Endothelial cell of umbilical vein (primary cell): ENCODE data around the gene CTNNA2. TPM values are rescaled to one million over a fixed set of nuclear protein-coding genes. Genes with fewer than 3 reads are reported as not detected.

Experiments
- BruUV-seq: library from RNA; stranded (reverse); fragments of 400-500 nt; replicated peaks from 2 replicates; lab custom pipeline; 2021; lab: Mats Ljungman, UMichigan
- CTCF ChIA-PET: fragments of 300-600, 350-600 bp; sonication (Branson Sonifier 250); formaldehyde crosslinking; loops from one replicate; lab custom pipeline; 2021; ENCODE audit warnings: antibody characterized with exemption, inconsistent platforms; lab: Charles Lee
- POLR2A ChIA-PET: fragments of 300-600, 350-600 bp; sonication (Branson Sonifier 250); formaldehyde crosslinking; loops from one replicate; lab custom pipeline; 2021; ENCODE audit warnings: antibody characterized with exemption, inconsistent platforms; lab: Charles Lee
- DNase-seq: peaks from one replicate; pipeline ENCODE4 v3.0.0-alpha.2; 2011; ENCODE audit warnings: low read depth, low spot score
- FAIRE-seq: peaks from 2 replicates; lab custom pipeline; 2011; peaks lifted over from hg19 to GRCh38; lab: Jason Lieb, UNC
- H2AFZ ChIP-seq: 2 replicates; pipeline ENCODE4 v1.6.0; 2012; ENCODE audit warnings: low read depth, low read length, control low read depth, inconsistent platforms
- H3K27ac ChIP-seq: 2 replicates; pipeline ENCODE4 v1.5.1; 2011; ENCODE audit warnings: low read depth, mild to moderate bottlenecking, control low read depth, low read length, moderate library complexity; ENCODE audit not compliant: insufficient read depth
- H3K27me3 ChIP-seq, 2 experiments: 2 replicates each; pipeline versions ENCODE4 v1.6.0 to v1.6.1; 2011; ENCODE audit warnings: low read length in 2 of 2, mixed read lengths in 1 of 2; ENCODE audit not compliant: control insufficient read depth in 2 of 2, insufficient read depth in 2 of 2
- H3K36me3 ChIP-seq, 2 experiments: 2 replicates in 1 of 2; 3 replicates in 1 of 2; pipeline ENCODE4 v1.5.1; 2011; ENCODE audit warnings: low read length in 2 of 2, mild to moderate bottlenecking in 1 of 2, moderate library complexity in 1 of 2; ENCODE audit not compliant: control insufficient read depth in 2 of 2, insufficient read depth in 2 of 2; ENCODE audit errors: extremely low read depth in 1 of 2
- H3K4me1 ChIP-seq: 3 replicates; pipeline ENCODE4 v1.5.1; 2011; ENCODE audit warnings: mild to moderate bottlenecking, low read length; ENCODE audit not compliant: control insufficient read depth, insufficient read depth; ENCODE audit errors: extremely low read depth
- H3K4me2 ChIP-seq: 2 replicates; pipeline ENCODE4 v1.6.1; 2011; ENCODE audit warnings: low read length, control low read depth, mixed read lengths; ENCODE audit not compliant: insufficient read depth
- H3K4me3 ChIP-seq, 3 experiments: fragments of 200-600 bp in 1 of 3; sonication (generic), shearing (Covaris generic) in 1 of 3; replicated peaks in 1 of 3; 2 replicates each; pipeline ENCODE4 v1.5.1; 2011 to 2016; ENCODE audit warnings: control low read depth in 3 of 3, low read length in 3 of 3, mild to moderate bottlenecking in 2 of 3, inconsistent platforms in 1 of 3, low read depth in 1 of 3, moderate library complexity in 1 of 3; ENCODE audit not compliant: insufficient read depth in 1 of 3
- H3K79me2 ChIP-seq: 2 replicates; pipeline ENCODE4 v1.6.0; 2012; ENCODE audit warnings: low read length, inconsistent platforms; ENCODE audit not compliant: control insufficient read depth, insufficient read depth
- H3K9ac ChIP-seq: replicated peaks from 2 replicates; pipeline ENCODE3; 2011; ENCODE audit warnings: low read length, control low read depth; ENCODE audit not compliant: insufficient read depth; ENCODE audit errors: extremely low read depth
- H3K9me1 ChIP-seq: replicated peaks from 3 replicates; pipeline ENCODE4 v1.6.0; 2011; ENCODE audit warnings: mild to moderate bottlenecking, low read length; ENCODE audit not compliant: control insufficient read depth, insufficient read depth; ENCODE audit errors: extremely low read depth
- H3K9me3 ChIP-seq: replicated peaks from 2 replicates; pipeline ENCODE4 v1.5.1; 2012; ENCODE audit warnings: low read length, inconsistent platforms; ENCODE audit not compliant: control insufficient read depth, insufficient read depth
- H4K20me1 ChIP-seq: replicated peaks from 2 replicates; pipeline ENCODE3; 2011; ENCODE audit warnings: mild to moderate bottlenecking, low read length; ENCODE audit not compliant: control insufficient read depth, insufficient read depth; ENCODE audit errors: extremely low read depth
- EZH2 ChIP-seq: IDR thresholded peaks from 2 replicates; pipeline ENCODE4 v1.6.1; 2012; ENCODE audit warnings: borderline replicate concordance, low read depth, mild to moderate bottlenecking, moderate library complexity, low read length, inconsistent platforms; ENCODE audit not compliant: severe bottlenecking
- FOS ChIP-seq: IDR thresholded peaks from 2 replicates; pipeline ENCODE4 v1.6.1; 2011; ENCODE audit warnings: mild to moderate bottlenecking, low read length, moderate library complexity, borderline replicate concordance; ENCODE audit not compliant: insufficient read depth
- GATA2 ChIP-seq: IDR thresholded peaks from 2 replicates; pipeline ENCODE4 v1.7.0; 2011; ENCODE audit warnings: low read depth, mild to moderate bottlenecking, moderate library complexity, mixed read lengths, low read length; ENCODE audit not compliant: insufficient read length, insufficient read depth
- JUN ChIP-seq: IDR thresholded peaks from 2 replicates; pipeline ENCODE4 v1.6.1; 2011; ENCODE audit warnings: borderline replicate concordance, low read depth; ENCODE audit not compliant: insufficient read length, insufficient read depth
- MYC ChIP-seq: IDR thresholded peaks from one replicate; pipeline ENCODE4 v1.6.1; 2011; ENCODE audit warnings: mild to moderate bottlenecking, low read depth, low read length
- POLR2A ChIP-seq: IDR thresholded peaks from 2 replicates; pipeline ENCODE4 v1.6.1; 2012; ENCODE audit warnings: low read depth, mild to moderate bottlenecking, control low read depth, low read length
- POLR2AphosphoS5 ChIP-seq: IDR thresholded peaks from 2 replicates; pipeline ENCODE4 v1.6.1; 2012; ENCODE audit warnings: low read depth, mild to moderate bottlenecking, control low read depth, low read length, moderate library complexity; ENCODE audit not compliant: insufficient read depth
- dilution Hi-C: fragments of 300-500 bp; cut with MboI; formaldehyde crosslinking; loops from one replicate; pipeline ENCODE4 v1.15.0; 2019; ENCODE audit warnings: low sequenced_read_pairs; ENCODE audit not compliant: extremely low pct_ligation_motif_present
- intact Hi-C: fragments of 100-400 bp; cut with micrococcal nuclease; formaldehyde crosslinking; loops from one replicate; pipeline ENCODE4 v1.10.0; 2022
- polyA plus RNA-seq, 4 experiments: library from polyadenylated mRNA; depleted of rRNA in 3 of 4; stranded (reverse) in 3 of 4; unstranded in 1 of 4; fragments of >200 nt; gene quantifications; 2 replicates each; pipeline versions ENCODE4 v1.2.1 to v1.2.3, GENCODE V29; 2011 to 2012; ENCODE audit warnings: missing spikeins in 1 of 4
- total RNA-seq: library from RNA; stranded (reverse); gene quantifications from 2 replicates; pipeline ENCODE4 v1.2.3, GENCODE V29; 2021
- TF ChIP-seq, protein P1 (sequence below): IDR thresholded peaks from 2 replicates; pipeline ENCODE4 v1.6.1; 2011; ENCODE audit not compliant: insufficient read depth, insufficient read length
- TF ChIP-seq, protein P2 (sequence below), 2 donors: IDR thresholded peaks; 1 replicate in 1 of 2; 2 replicates in 1 of 2; pipeline ENCODE4 v1.5.1; 2011; ENCODE audit warnings: low read length in 2 of 2, mild to moderate bottlenecking in 2 of 2, moderate library complexity in 2 of 2, control low read depth in 1 of 2, inconsistent platforms in 1 of 2, low read depth in 1 of 2; ENCODE audit not compliant: insufficient read depth in 1 of 2; ENCODE audit errors: extremely low read depth in 1 of 2

CTNNA2 gene
- total and polyA plus RNA-seq, 2 donors (not counting 3 experiments of a cell fraction or from before 2014, with no cell fraction given): not detected

DNA sequence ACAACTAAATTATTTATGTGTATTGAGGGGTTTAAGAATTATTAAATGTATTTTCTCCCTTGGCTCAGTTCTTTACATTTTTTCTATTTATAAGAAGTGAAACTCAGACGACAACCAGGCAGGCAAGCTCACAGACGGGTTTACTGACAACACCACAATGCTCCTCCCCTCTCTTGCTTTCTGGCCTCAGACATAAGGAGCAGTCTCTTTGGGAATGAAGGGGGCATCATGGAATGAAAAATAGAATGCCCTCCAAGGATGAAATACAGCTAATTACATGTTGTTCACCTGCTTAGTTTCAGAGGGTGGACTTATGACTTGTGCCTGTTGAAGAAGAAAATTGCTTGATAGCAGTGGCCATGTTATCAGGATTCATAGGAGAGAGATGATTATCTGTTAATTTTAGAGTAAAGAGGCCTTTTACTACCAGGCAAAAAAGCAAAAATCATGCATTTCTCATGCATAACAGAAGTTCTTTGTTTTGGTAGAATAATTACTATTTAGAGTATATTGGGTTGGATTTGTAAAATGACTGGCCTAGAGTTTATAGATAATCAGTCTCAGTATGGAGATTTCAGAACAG is 963.8 kb downstream of the CTNNA2 start:
- no peak overlapping the region for H3K27ac ChIP-seq
- H3K9me3 ChIP-seq: no peaks in the 10 kb centered on the region
- H4K20me1 ChIP-seq: no peaks in the 10 kb centered on the region
- no peaks in the 10 kb centered on the region for H3K79me2 ChIP-seq
- dilution Hi-C loops: no loop called here
- H3K4me1 ChIP-seq: no peaks in the 10 kb centered on the region
- H3K4me2 ChIP-seq: no peak overlapping the region
- no peaks in the 10 kb centered on the region for H3K9me1 ChIP-seq
- H3K36me3 ChIP-seq: no peaks in the 10 kb centered on the region
- H3K4me3 ChIP-seq: no peak overlapping the region
- TF ChIP-seq POLR2A (no peak), GATA2 (no peak), MYC (no peak)
- no peak overlapping the region for H2AFZ ChIP-seq
- FAIRE-seq (no peak), DNase-seq (no peak)
- no peaks in the 10 kb centered on the region for H3K27me3 ChIP-seq
- POLR2A ChIA-PET: no interaction called here
- intact Hi-C loops: no loop called here
- H3K9ac ChIP-seq: no peak overlapping the region
- BruUV-seq: no TSS peak
- CTCF ChIA-PET: no interaction called here

DNA sequence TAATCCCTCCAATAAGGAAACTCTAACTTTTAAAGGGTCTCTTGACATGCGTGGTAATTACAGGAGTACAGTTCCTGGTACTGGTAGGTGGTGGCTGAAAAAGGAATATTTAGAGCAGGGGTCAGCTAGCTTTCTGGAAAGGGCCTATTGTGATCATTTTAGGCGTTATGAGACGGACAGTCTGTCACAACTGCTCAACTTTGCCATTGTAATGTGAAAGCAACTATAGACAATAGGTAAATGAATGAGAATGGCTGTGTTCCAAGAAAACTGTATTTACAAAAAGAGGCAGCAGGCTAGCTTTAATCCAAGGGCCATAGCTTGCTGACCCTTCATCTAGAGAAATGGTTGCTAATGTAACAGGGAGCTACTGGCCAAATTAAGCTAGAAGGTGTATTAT is 969.4 kb downstream of the CTNNA2 start:
- CTCF ChIA-PET: no interaction called here

More for the DNA sequence above, 969.4 kb downstream of the CTNNA2 start:
- no peaks in the 10 kb centered on the region for H3K79me2 ChIP-seq
- H3K4me2 ChIP-seq: no peak overlapping the region
- no peaks in the 10 kb centered on the region for H3K9me1 ChIP-seq
- H3K36me3 ChIP-seq: no peaks in the 10 kb centered on the region
- no peaks in the 10 kb centered on the region for H3K9me3 ChIP-seq
- no peak overlapping the region for H2AFZ ChIP-seq
- TF ChIP-seq JUN: no peak
- no peak for TF ChIP-seq GATA2
- no peak for TF ChIP-seq FOS
- TF ChIP-seq, protein P1, sequence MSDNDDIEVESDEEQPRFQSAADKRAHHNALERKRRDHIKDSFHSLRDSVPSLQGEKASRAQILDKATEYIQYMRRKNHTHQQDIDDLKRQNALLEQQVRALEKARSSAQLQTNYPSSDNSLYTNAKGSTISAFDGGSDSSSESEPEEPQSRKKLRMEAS: no peak
- no peak for TF ChIP-seq EZH2
- no peak for TF ChIP-seq MYC
- TF ChIP-seq, protein P2, sequence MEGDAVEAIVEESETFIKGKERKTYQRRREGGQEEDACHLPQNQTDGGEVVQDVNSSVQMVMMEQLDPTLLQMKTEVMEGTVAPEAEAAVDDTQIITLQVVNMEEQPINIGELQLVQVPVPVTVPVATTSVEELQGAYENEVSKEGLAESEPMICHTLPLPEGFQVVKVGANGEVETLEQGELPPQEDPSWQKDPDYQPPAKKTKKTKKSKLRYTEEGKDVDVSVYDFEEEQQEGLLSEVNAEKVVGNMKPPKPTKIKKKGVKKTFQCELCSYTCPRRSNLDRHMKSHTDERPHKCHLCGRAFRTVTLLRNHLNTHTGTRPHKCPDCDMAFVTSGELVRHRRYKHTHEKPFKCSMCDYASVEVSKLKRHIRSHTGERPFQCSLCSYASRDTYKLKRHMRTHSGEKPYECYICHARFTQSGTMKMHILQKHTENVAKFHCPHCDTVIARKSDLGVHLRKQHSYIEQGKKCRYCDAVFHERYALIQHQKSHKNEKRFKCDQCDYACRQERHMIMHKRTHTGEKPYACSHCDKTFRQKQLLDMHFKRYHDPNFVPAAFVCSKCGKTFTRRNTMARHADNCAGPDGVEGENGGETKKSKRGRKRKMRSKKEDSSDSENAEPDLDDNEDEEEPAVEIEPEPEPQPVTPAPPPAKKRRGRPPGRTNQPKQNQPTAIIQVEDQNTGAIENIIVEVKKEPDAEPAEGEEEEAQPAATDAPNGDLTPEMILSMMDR (IDR thresholded peaks at IDR 0.05; ENCODE audit: extremely low read depth in 1 of 2, insufficient read depth in 1 of 2, low read depth in 1 of 2, low read length in 2 of 2): no peak
- no peak for TF ChIP-seq POLR2AphosphoS5
- TF ChIP-seq POLR2A: no peak
- H4K20me1 ChIP-seq: no peaks in the 10 kb centered on the region
- H3K4me1 ChIP-seq: no peaks in the 10 kb centered on the region
- no peak overlapping the region for H3K27ac ChIP-seq
- dilution Hi-C loops (no loop called here), intact Hi-C loops (no loop called here)
- no peaks in the 10 kb centered on the region for H3K27me3 ChIP-seq
- no TSS peak for BruUV-seq
- H3K9ac ChIP-seq: no peak overlapping the region
- POLR2A ChIA-PET: no interaction called here
- H3K4me3 ChIP-seq: no peak overlapping the region
- DNase-seq (no peak), FAIRE-seq (no peak)
